Measurements from ENCODE around the gene WDR26. TPM values are rescaled to one million over a fixed set of nuclear protein-coding genes. Genes with fewer than 3 reads are reported as not detected.
"Not testable (repeated sequence)": the region's sequence is repeated elsewhere in the genome, so short reads cannot be mapped to it uniquely, and the experiment has no call there.

WDR26 gene
- total RNA-seq, 1 experiment from 2014 or later: 36.4 TPM

DNA sequence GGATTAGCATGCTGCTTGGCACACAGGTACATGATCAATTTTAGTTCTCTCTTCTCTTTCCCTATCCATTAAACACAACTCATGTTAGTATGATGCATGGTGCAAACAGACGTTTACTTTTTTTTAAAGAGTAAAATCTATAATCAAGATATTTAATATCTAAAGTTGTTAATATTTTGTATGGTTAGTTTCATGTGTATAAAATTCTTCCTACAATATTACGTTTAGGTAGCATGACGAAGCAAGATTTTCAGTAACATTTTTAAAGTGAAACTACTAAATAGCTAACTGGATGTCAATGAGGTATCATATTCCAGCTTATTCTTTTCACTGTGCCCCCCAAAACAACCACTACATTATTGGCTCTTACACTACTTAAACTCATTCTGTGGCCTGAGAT is 41.3 kb downstream of the WDR26 start:
- no peak for DNase-seq (ENCODE audit: low spot score)

DNA sequence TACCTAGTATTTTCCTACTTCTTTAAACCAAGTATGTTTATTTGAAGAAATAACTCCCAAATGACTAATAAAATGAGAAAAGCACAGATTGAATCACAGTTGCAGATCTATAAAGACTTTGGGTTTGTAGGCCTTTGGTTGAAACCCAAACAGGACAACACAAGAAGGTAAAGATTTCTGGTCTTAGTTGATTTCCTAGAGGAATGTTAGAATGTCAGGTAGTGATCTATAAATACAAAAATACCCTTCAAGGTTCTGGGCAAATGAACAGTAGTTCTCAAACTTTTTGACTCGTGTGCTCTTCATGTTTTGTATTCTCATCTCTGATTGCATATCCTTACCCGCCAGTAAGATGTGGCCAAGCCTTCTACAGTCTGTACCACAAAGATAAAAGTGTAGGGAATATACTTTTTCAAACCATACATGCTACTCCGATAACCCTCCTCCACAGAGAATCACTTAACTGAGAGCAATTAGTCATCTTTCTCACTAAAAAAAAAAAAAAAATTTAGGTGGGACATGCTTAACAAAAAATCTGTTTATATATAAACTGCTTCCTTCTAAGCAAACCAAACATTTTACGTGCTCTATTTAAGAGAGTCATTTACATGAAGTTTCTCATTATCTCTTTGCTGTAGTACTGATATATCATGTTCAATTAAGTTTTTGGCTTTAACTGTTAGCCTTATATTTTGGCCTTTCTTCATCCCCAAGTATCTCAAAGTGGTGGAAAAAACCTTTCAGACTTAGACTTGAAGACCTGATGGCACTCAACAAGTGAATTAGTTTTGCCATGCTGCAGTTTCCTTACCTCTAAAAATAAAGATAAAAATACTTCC is 42.0 kb downstream of the WDR26 start:
- no peak for DNase-seq (ENCODE audit: low spot score)

DNA sequence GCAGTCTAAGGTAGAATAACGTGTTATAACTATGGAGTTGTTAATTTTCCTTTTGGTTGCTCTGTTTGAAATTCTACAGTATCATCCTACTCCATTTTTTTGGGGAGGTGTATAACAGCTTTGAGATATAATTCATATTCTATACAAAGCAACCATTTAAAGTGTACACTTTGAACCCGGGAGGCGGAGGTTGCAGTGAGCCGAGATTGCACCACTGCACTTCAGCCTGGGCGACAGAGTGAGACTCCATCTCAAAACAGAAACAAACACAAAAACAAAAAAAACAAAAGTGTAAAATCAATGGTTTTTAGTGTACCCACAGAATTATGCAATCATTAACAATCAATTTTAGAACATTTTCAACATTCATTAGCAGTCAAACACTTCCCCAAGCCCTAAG is 44.1 kb downstream of the WDR26 start:
- DNase-seq (ENCODE audit: low spot score): no peak

- no peak for DNase-seq (ENCODE audit: low spot score)
Observed at GRCh38 chr1:224387943-224388342, 46.7 kb downstream of the WDR26 start.

DNA sequence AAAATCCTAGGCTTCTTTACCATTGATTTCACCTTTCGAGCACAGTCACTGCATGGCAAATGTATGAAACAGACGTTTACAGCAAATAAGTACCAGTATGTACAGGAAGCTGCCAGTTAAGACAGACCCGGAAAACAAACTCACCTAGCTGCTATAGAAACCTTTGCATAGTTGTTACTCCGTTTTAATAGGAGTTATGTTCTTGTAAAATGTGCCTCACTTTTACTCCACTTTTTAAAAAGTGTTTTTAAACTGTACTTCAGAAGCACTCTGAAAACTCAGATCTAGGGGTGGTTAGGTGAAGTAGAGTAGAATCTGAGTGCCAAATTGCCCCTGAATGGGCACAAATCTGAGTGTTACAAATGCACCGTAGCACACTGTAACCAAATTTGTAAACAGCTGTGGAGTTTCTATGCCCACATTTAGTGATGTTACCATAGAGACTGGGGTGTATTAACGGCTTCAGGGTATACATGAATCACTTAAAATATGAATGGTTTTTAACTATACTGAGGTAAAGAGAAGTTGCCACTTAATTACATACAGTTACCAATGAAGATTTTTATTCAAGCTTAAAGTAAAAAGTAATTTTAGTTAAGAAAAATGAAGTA is 47.2 kb downstream of the WDR26 start:
- no peak for DNase-seq (ENCODE audit: low spot score)

- DNase-seq (ENCODE audit: low spot score): no peak
Observed at GRCh38 chr1:224383218-224383617, 51.4 kb downstream of the WDR26 start.

- DNase-seq (ENCODE audit: low spot score): peak; percentile 14
Observed at GRCh38 chr1:224381880-224382548, 52.6 kb downstream of the WDR26 start.

GRCh38 chr1:224380003-224380402 is 54.6 kb downstream of the WDR26 start:
- no peak for DNase-seq (ENCODE audit: low spot score)

DNA sequence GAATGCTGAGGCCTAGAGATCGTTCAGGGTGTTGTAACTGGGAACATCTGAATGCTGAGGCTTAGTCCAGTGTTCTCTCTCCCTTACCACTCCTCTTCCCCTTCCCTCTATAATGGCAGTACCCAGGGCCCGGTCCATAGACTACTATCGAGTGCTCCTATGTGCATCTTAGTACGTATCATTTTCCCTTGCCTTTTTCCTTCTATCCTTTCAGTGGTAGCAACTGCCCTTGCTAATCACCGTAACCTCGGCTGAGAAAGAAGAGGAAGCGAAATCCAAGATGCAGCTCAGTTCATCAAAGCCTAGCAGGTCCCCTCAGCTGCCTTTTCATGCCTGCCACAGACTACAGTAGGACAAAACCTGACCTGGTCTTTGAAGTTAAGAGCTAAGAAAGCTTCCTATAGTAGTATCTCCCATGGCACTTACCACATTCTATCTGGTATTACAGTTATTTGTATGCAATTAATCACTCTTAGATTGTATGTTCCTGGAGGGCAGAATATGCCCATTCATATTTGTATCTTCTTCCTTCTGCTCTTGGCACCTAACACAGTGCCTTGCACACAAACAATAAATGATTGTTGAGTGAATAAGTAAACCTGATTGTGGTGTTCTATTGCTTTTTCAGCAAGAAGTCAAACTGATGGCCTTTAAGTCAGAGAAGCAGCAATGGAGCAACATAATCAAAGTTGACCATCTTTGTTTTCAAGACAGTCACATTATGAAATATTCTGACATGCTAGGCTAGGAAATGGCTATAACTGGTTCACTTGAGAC is 55.6 kb downstream of the WDR26 start:
- no peak for DNase-seq (ENCODE audit: low spot score)

DNA sequence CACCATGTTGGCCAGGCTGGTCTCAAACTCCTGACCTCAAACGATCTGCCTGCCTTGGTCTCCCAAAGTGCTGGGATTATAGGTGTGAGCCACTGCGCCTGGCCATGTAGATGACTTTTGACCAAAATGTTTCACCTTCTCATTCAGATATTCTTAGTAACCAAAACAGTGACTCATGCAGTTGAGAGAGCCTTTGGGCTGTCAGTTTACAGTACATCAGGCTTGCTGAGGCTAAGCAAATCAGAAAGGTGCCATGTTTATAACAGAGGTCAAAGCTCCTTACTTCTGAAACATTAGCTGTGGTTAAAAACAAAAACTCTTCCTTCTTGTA is 57.0 kb downstream of the WDR26 start:
- DNase-seq (ENCODE audit: low spot score): peak; percentile 67

GRCh38 chr1:224375059-224375458 is 59.5 kb downstream of the WDR26 start:
- DNase-seq (ENCODE audit: low spot score): no peak

- DNase-seq (ENCODE audit: low spot score): no peak
Observed at GRCh38 chr1:224373008-224373590, 61.5 kb downstream of the WDR26 start.

DNA sequence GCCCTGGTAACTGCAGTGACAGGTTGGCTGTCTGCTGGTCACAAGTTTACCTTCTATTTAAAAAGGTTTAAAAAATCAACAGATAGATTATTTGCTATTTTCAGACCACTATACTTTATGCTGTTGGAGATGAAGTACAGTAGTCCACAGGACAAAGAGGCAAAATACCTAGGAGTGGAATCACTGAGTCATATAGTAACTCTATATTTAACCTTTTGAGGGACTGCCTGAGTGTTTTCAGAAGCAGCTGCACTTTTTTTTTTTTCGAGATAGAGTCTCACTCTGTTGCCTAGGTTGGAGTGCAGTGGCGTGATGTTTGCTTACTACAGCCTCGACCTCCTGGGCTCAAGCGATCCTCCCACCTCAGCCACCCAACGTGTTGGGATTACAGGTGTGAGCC is 66.2 kb downstream of the WDR26 start:
- no peak for DNase-seq (ENCODE audit: low spot score)

DNA sequence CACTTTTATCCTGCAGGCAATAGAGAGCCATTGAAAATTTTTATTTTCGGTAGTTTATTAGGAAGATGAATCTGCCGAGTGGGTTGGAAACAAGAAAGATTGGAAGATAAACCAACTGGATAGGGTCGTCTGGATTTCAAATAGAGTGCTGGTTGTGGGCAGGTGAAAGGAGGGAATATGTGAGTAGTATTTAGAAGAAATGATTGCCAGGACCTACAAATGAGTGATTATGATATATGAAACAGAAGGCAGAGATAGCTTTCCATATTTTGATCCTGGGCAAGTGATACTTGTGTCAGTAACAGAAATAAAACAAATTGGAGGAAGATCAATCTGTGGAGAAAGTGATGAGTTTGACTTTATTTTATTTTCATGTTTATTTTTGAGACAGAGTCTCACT is 75.4 kb downstream of the WDR26 start:
- no peak for DNase-seq (ENCODE audit: low spot score)

DNA sequence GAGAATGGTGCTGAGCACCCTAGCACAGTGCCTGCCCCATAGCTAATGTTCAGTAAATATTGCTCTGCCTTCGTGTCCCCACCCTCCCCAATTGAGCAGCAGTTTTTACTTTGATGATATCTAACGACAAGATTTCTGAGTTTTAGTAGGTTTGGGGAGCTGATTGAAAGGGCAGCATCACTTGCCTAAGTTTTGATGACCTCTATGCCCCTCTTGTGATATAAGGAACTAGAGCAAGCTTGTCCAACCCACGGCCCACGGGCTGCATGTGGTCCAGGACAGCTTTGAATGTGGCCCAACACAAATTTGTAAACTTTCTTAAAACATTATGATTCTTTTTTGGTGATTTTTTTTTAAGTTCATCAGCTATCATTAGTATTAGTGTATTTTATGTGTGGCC is 76.4 kb downstream of the WDR26 start:
- no peak for DNase-seq (ENCODE audit: low spot score)

DNA sequence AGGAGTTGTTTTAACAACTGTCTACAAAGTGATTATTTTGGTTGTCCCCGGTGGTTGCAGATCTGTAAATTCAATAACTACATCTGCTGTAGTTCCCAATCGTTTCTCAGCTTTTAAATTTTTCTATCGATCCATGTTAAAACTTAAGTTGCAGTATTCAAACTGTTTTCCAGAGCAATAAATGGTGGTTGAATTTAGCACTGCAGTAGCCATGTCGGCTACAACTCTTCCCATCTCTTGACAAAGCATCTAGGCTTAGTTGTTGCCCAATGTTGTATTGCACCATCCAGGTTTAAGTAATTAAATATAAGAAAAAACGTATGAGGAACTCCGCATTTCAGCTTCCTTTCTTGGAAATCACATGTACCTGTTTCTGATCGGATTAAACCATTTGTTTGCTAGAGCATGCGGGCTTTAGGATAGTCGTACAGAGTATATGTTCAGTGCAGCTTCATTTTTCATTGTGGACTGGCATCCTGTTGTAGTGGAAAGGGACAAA is 76.9 kb downstream of the WDR26 start:
- DNase-seq (ENCODE audit: low spot score): no peak

- peak; percentile 94 for DNase-seq (ENCODE audit: low spot score)
Observed at GRCh38 chr1:224356685-224357625, 77.6 kb downstream of the WDR26 start, which contains the start of gene CNIH4. CNIH4 (plus strand) TSS chr1:224356879; CDS start chr1:224356925, 46 bp downstream.

GRCh38 chr1:224353975-224354925 is 80.3 kb downstream of the WDR26 start:
- no peak for DNase-seq (ENCODE audit: low spot score)

GRCh38 chr1:224352436-224353085 is 82.0 kb downstream of the WDR26 start:
- not testable (repeated sequence) for DNase-seq (ENCODE audit: low spot score)

All from A172 (cell line).